GM04504 (cell line): ENCODE results near the gene C1QTNF8.

Experiments
- DNase-seq: peaks from one replicate; pipeline ENCODE4 v3.0.0-alpha.2; 2012; ENCODE audit warnings: low read depth

The C1QTNF8 gene

GRCh38 chr16:1060416-1061340 lies 35.4 kb downstream of the C1QTNF8 start:
- no peak for DNase-seq

GRCh38 chr16:1059310-1059709 lies 36.7 kb downstream of the C1QTNF8 start:
- DNase-seq: no peak

- no peak for DNase-seq
Measured at GRCh38 chr16:1058216-1058615, 37.8 kb downstream of the C1QTNF8 start.

GRCh38 chr16:1057252-1057932 lies 38.7 kb downstream of the C1QTNF8 start:
- DNase-seq: no peak

GRCh38 chr16:1056196-1056595 lies 39.8 kb downstream of the C1QTNF8 start:
- DNase-seq: no peak

GRCh38 chr16:1055557-1055924 lies 40.5 kb downstream of the C1QTNF8 start:
- DNase-seq: no peak

GRCh38 chr16:1054660-1055556 lies 41.1 kb downstream of the C1QTNF8 start:
- no peak for DNase-seq

- no peak for DNase-seq
Measured at GRCh38 chr16:1053700-1054368, 42.2 kb downstream of the C1QTNF8 start.

GRCh38 chr16:1053121-1053521 lies 42.9 kb downstream of the C1QTNF8 start:
- no peak for DNase-seq

GRCh38 chr16:1052721-1053120 lies 43.3 kb downstream of the C1QTNF8 start:
- no peak for DNase-seq

GRCh38 chr16:1051446-1051845 lies 44.6 kb downstream of the C1QTNF8 start:
- no peak for DNase-seq

- DNase-seq: no peak
Measured at GRCh38 chr16:1050921-1051320, 45.1 kb downstream of the C1QTNF8 start.

GRCh38 chr16:1050516-1050915 lies 45.5 kb downstream of the C1QTNF8 start:
- no peak for DNase-seq

- DNase-seq: no peak
Measured at GRCh38 chr16:1049976-1050247, 46.1 kb downstream of the C1QTNF8 start.

- no peak for DNase-seq
Measured at GRCh38 chr16:1049113-1049975, 46.7 kb downstream of the C1QTNF8 start.

- no peak for DNase-seq
Measured at GRCh38 chr16:1048442-1049112, 47.5 kb downstream of the C1QTNF8 start.

- no peak for DNase-seq
Measured at GRCh38 chr16:1047801-1048200, 48.2 kb downstream of the C1QTNF8 start.

- no peak for DNase-seq
Measured at GRCh38 chr16:1047123-1047522, 48.9 kb downstream of the C1QTNF8 start.

GRCh38 chr16:1045993-1046911 lies 49.8 kb downstream of the C1QTNF8 start:
- no peak for DNase-seq
